ENCODE data around the gene PRKAB1. TPM values are rescaled to one million over a fixed set of nuclear protein-coding genes. Genes with fewer than 3 reads are reported as not detected.

The PRKAB1 gene
- total and polyA plus RNA-seq, 11 donors: 6.5 to 19.1 (median 10.3) TPM

GRCh38 chr12:119693511-119693910, 25.6 kb downstream of the PRKAB1 start:
- H3K4me1 ChIP-seq: peaks cover 0 to 27% (median 19%) of the 10 kb centered on the region in 12 donors
- TF ChIP-seq, protein P1, sequence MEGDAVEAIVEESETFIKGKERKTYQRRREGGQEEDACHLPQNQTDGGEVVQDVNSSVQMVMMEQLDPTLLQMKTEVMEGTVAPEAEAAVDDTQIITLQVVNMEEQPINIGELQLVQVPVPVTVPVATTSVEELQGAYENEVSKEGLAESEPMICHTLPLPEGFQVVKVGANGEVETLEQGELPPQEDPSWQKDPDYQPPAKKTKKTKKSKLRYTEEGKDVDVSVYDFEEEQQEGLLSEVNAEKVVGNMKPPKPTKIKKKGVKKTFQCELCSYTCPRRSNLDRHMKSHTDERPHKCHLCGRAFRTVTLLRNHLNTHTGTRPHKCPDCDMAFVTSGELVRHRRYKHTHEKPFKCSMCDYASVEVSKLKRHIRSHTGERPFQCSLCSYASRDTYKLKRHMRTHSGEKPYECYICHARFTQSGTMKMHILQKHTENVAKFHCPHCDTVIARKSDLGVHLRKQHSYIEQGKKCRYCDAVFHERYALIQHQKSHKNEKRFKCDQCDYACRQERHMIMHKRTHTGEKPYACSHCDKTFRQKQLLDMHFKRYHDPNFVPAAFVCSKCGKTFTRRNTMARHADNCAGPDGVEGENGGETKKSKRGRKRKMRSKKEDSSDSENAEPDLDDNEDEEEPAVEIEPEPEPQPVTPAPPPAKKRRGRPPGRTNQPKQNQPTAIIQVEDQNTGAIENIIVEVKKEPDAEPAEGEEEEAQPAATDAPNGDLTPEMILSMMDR (IDR thresholded peaks at IDR 0.05): no peak
- TF ChIP-seq POLR2A (IDR thresholded peaks at IDR 0.05): no peak
- H3K4me3 ChIP-seq: no peak overlapping the region
- intact Hi-C loops (cut with DNase I): loop anchor here in 2 of 10 donors (2.0 to 10.0 kb wide), 2 partner anchors 21 to 91 kb away; no protein-coding TSS in a partner anchor
- H3K9me3 ChIP-seq: no peaks in the 10 kb centered on the region
- 50 to 70% (median 62%) methylated on average over 1 of the region's 1 CpG for WGBS, 4 donors
- H3K36me3 ChIP-seq: no peaks in the 10 kb centered on the region
- peak overlapping the region in 9 of 12 donors; percentile 11 to 70 (median 43) for H3K27ac ChIP-seq
- no peaks in the 10 kb centered on the region for H3K27me3 ChIP-seq
- ATAC-seq (no peak), DNase-seq (no peak)

- TF ChIP-seq, protein P1 (IDR thresholded peaks at IDR 0.05): no peak
- TF ChIP-seq POLR2A (IDR thresholded peaks at IDR 0.05): no peak
- intact Hi-C loops (cut with DNase I): loop anchor here in 1 of 10 donors (10.0 kb wide), 1 partner anchor 91 kb away; no protein-coding TSS in a partner anchor
- no peaks in the 10 kb centered on the region for H3K27me3 ChIP-seq
- DNase-seq (no peak), ATAC-seq (no peak)
- 93 to 96% (median 94%) methylated on average over 6 of the region's 6 CpGs for WGBS, 4 donors
- no peaks in the 10 kb centered on the region for H3K36me3 ChIP-seq
- H3K4me1 ChIP-seq: peaks cover 0 to 27% (median 19%) of the 10 kb centered on the region in 12 donors
- H3K9me3 ChIP-seq: no peaks in the 10 kb centered on the region
- H3K27ac ChIP-seq: peak overlapping the region in 3 of 12 donors; percentile 10 to 52 (median 43)
- no peak overlapping the region for H3K4me3 ChIP-seq
Observed at GRCh38 chr12:119694111-119694510, 26.2 kb downstream of the PRKAB1 start.

DNA sequence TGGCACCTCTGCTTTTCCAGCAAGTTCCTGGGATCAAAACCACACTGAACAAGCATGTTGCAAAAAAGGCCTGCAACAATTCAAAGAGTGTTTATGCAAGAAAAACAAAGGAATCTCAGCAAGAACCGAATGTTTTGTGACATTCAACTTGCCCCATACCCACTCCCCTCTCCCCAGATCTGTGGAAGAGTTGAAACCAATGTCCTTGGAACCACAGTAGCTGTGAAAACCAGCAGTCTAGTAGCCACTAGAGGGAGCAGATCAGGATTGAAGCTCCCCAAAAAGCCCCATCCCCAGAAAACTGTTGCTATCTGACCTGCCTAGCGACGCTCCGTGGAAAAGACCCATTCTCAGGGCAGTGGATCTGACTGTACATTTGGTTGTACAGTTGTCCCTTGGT, 27.1 kb downstream of the PRKAB1 start:
- H3K9me3 ChIP-seq: no peaks in the 10 kb centered on the region
- no peaks in the 10 kb centered on the region for H3K27me3 ChIP-seq
- DNase-seq (no peak), ATAC-seq (no peak)
- TF ChIP-seq POLR2A (IDR thresholded peaks at IDR 0.05): no peak
- TF ChIP-seq, protein P1 (IDR thresholded peaks at IDR 0.05): peak in 8 of 12 donors; percentile 19 to 40 (median 35)
- 85 to 91% (median 88%) methylated on average over 4 of the region's 4 CpGs for WGBS, 4 donors
- H3K27ac ChIP-seq: no peak overlapping the region
- no peaks in the 10 kb centered on the region for H3K36me3 ChIP-seq
- peaks cover 0 to 27% (median 19%) of the 10 kb centered on the region in 12 donors for H3K4me1 ChIP-seq
- H3K4me3 ChIP-seq: no peak overlapping the region
- intact Hi-C loops (cut with DNase I): loop anchor here in 1 of 10 donors (10.0 kb wide), 1 partner anchor 90 kb away; no protein-coding TSS in a partner anchor

DNA sequence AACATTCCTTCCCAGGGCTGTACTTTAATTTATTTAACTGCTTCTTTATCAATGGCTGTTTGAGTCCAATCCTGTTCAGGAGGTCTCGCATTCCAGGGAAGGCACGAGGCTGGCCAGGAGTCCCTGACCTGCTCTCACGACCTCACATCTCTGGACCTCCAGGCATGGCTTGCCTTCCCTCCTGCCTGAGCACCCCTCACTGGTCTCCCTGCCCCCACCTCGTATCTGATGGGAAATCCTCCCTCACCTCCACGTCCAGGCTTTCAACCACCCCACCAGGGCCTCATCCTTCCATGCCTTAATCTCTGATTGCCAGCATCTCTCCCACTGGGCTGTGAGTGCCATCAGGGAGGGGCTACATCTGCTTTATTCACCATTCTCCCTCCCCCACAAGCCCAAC, 29.0 kb downstream of the PRKAB1 start:
- no peak overlapping the region for H3K27ac ChIP-seq
- H3K27me3 ChIP-seq: no peaks in the 10 kb centered on the region
- no peaks in the 10 kb centered on the region for H3K9me3 ChIP-seq
- TF ChIP-seq POLR2A (IDR thresholded peaks at IDR 0.05): no peak
- TF ChIP-seq, protein P1 (IDR thresholded peaks at IDR 0.05): no peak
- DNase-seq: no peak
- 69 to 79% (median 72%) methylated on average over 5 of the region's 5 CpGs for WGBS, 4 donors
- intact Hi-C loops (cut with DNase I): loop anchor here in 1 of 10 donors (10.0 kb wide), 1 partner anchor 88 kb away; no protein-coding TSS in a partner anchor
- no peak for ATAC-seq
- peaks cover 0 to 24% (median 18%) of the 10 kb centered on the region in 12 donors for H3K4me1 ChIP-seq
- H3K4me3 ChIP-seq: no peak overlapping the region
- no peaks in the 10 kb centered on the region for H3K36me3 ChIP-seq

Measured in heart left ventricle (tissue), 16 donors.